Superior temporal gyrus (tissue), 1 donor: Measurements from ENCODE around the gene ERAP2.

ENCODE experiments used
- DNase-seq: peaks from one replicate; pipeline ENCODE4 v3.0.0-alpha.2; 2016; ENCODE audit errors: extremely low spot score

The ERAP2 gene

DNA sequence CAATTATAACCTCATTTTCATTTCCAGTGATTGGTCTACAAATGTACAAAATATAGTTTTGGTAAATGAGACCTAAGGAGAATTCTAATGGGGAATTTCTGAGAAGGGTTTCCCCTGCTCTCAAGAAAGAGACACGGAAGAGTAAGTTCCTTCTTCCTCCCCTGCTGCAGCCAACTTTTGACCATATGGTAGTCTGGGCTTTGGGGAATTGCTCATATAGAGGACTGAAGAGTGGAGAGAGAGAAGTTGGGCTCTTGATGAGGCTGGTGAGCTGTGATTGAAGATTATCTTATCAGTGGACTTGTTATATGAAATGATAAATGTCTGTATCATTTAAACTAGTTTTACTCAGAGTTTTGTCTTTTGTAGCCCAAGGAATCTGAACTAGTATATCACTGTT, 55.3 kb downstream of the ERAP2 start:
- no peak for DNase-seq

GRCh38 chr5:96932026-96932425, 55.7 kb downstream of the ERAP2 start:
- DNase-seq: no peak

- peak; percentile 59 for DNase-seq
These were observed 57.7 kb downstream of the ERAP2 start for GRCh38 chr5:96933764-96934707.

DNA sequence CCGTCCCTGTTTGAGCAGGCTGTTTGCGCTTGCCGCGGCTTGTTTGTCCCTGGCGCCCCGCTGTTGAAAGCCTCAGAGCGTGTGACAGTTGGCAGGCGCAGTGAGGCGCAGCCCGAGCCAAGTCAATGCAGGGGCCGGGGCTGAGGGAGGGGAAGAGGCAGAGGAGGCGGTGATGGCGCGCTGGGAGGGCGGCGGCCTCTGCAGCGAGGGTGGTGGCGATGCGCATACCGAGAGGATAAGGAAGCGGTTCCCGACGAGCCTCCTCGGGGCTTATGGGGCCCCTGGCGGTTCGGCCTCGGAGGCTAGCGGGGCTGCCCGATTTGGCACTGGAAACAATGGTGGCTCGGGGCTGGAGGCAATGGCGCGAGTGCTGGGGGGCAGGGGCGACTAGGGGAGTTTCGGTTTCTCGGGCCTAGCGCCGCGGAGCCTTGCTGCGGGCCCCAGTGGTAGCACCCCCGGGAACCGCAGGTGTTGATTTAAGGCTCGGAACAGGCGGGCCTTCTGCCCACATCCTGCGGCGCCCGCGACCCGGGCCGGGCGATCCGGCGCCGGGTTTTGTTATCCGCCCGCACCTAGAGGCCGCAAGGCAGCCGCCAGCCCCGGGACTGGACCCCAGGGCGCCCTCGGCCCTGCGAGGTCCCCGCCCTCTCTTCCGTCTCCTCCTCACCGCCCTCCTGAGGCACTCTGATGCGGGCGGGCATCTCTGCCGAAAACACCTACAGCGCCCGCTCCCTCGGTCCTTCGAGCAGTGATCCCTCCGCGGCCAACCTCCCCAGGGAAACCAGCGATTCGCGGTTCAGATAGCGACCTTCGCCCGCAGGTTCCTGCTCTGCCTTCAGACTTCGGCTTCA, 58.6 kb downstream of the ERAP2 start:
- DNase-seq: peak; percentile 93

DNA sequence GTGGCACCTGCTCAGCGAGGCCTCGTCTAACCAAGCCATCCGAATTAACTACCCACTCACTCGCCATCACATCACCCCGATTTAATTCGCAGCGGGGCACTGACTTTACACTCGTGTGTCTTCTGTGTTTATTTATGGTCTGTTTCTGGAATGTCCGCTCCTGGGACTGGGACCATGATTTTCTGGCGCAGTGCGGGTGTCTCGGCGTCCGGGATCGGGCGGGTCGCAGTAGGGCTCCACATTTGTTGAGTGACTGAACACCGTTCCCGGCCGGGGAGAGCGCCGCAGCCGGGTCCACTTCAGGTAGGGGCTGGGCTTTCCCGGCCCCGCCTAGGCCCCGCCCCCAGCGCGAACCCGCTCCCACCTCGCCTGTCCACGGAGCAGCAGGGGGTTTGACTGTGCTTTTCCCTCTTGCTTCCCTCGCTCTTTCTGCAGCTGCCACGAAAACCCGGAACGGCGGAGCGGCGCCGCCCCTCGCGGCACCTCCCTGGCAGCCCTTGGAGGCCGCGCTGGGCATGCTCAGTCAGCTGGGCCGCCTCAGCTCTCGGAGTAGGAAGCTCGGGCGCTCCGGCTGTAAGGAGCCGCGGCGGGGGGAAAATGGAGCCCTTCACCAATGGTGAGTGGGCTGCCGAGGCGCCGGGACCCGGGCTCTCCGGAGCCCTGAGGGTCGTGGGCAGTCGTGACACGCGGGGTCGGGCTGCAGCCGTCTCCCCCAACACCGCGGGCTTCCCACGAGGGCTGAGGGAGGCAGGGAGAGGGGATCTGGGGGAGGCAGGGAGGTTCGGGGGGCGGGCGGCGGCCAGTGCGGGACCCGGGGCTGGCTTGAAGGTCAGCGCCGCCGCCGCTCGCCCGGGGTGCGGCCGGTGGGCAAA, 59.5 kb downstream of the ERAP2 start, which contains the start of gene LNPEP:
TSS of gene LNPEP (plus strand) at position 522 of the 872 bp plus-strand sequence. CDS start at position 598, 76 bp downstream.
- DNase-seq: peak; percentile 94

- peak; percentile 78 for DNase-seq
These were observed 60.4 kb downstream of the ERAP2 start for GRCh38 chr5:96936431-96937320.

DNA sequence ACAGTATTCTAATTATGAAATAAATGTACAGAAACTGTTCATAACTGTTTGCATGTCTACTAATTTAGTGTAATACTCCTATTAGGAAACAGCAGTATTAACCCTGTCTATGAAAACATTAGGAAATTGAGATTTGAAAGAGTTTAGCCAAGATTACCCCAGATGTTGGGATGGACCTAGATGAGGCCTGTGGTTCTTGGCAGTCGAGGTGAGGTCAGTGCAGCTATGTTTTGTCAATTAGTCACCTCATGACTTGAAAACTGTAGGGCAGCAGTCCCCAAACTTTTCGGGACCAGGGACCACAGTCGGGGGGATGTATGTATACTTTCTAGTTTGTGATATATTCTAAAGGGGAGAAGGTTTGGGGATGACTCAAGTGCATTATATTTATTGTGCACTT, 64.3 kb downstream of the ERAP2 start:
- no peak for DNase-seq

DNA sequence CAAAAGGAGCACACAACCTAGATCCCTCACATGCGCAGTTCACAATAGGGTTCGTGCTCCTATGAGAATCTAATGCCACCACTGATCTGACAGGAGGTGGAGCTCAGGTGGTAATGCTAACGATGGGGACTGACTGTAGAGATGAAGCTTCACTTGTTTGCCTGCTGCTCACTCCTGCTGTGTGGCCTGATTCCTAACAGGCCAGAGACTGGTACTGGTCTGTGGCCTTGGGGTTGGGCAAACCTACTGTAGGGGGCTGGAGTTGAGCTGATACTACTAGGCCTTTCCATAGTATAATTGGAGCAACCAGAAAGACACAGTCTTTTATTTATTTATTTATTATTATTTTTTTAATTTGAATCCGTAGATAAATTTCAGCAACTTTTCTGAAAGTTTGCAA, 64.8 kb downstream of the ERAP2 start:
- DNase-seq: no peak

- DNase-seq: no peak
These were observed 65.8 kb downstream of the ERAP2 start for GRCh38 chr5:96942078-96942477.

- no peak for DNase-seq
These were observed 66.6 kb downstream of the ERAP2 start for GRCh38 chr5:96942911-96943310.

DNA sequence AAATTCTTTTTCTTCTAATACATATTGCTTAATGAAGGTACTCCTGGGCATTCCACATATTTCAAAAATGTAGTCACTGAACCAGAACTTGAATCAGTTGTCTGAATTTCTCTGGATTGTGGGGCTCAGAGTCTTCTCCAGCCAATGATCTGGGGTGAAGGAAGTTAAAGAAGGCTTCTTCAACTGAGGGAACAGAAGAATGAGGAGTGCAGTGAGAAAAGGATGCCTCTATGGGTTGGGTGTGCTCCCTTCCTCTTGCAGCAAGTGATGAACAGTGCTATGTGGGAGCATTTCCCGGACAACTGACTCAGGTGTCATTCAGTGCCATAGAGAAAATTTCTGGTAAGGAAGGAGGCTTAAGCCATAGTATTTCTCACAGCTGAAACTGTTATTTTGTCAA, 67.5 kb downstream of the ERAP2 start:
- DNase-seq: no peak

DNA sequence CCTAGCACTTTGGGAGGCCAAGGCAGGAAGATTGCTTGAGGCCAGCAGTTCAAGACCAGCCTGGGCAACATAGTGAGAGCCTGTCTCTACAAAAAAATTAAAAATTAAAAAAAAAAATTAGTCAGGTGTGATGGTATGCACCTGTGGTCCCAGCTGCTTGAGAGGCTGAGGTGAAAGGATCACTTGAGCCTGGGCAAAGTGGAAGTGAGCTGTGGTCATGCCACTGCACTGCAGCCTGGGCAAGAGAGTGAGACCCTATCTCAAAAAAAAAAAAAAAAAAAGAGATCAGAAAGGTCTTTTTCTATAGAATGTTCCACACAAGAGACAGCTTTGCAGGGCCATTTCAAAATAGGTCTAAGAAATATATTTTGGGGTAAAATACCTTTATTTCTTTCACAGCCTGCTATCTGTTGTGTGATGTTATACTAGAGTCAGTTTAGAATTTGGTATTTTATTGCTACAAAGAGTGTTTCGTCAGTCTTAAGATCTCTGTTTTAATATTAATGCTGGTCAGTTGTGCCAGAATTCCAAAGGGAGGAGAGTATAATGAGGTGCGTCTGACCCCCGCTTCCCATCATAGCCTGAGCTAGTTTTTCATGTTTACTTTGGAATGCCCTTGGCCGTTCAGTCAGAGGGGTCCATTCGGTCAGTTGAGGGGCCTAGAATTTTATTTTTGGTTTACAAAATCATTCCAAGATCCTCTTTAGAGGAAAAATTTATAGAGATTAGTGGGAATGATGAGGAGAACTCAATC, 69.0 kb downstream of the ERAP2 start:
- no peak for DNase-seq

GRCh38 chr5:96946381-96946780, 70.1 kb downstream of the ERAP2 start:
- DNase-seq: no peak

DNA sequence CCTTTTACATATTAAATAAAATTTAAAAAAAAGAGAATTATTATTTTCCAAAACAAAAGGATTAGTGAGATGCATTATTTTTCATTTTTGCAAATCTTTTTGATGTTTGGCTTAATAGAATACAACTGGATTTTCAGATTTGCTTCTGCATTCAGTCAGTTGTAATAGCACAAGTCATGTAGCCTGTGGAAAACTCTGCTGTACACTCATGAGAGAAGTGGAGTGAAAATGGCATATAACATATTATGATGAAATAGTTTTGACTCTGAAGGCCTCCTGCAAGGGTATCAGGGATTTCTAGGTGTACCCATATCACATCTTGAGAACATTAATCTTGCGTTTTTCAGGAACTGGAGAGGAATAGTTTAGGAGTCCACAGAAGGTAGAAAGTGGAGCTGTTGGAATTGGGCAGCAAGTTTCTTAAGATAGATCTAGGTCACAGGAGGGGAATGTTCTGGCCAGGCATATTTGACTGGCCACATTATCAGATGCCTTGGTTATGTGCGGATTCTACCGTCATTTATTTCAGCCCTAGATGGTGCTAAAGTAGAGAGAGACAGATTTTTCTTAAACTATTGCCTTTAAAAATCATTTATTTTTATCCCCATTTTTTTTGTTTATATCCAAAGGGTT, 75.9 kb downstream of the ERAP2 start:
- DNase-seq: no peak

DNA sequence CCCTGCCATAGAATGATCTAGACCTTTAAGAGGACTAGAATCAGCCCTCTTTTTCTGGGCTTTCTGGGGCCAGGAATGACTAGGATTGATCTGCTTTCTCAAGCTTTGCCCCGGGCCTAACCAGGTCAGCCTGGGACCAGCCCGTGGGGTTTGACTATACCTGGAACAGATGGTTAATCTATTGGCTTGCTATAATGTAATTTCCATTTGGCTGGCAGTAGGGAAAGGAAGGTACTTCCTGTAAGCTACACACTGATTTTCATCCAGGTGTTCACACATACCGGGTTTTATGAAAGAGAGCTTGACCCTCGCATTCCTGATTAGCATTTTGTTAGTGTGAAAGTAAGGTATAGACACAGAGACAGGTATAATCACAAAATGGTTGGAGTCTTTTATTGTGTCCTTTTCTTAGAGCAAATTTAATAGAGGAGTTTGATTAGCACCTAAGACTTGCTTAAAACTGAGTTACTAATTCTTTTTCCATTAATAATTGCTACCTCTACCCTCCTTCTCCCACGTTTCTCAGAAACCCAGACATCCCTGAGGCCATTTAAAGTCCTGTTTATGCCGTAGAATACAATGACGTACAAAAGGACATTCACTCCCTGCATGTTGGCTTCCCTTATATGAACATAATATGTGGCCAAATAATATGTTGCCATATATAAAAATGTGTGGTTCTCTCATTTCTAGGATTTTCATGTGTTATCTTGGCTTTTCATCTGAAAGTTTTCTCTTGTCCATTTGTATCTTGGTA, 76.9 kb downstream of the ERAP2 start:
- no peak for DNase-seq

GRCh38 chr5:96957254-96958049, 81.2 kb downstream of the ERAP2 start:
- no peak for DNase-seq

DNA sequence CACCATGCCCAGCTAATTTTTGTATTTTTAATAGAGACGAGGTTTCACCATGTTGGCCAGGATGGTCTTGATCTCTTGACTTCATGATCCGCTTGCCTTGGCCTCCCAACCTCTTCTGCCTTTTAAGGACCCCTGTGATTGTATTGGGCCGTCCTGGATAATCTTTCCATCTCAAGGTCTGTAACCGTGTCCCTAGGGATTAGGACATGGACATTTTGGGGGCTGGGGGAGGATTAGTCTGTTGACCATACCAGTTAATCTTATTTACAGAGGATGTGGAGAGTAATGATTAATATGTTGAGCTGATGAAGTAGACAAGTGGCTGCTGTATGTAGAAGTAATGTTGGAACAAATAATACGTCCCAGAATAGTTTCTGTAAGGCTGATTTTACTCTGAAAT, 82.7 kb downstream of the ERAP2 start:
- DNase-seq: no peak

GRCh38 chr5:96961053-96961452, 84.8 kb downstream of the ERAP2 start:
- DNase-seq: no peak
